PC-9 (cell line): Measurements from ENCODE around the gene ZCCHC4.

ENCODE experiments used
- CTCF ChIP-seq: fragments of 200-600 bp; sonication (generic); conservative IDR thresholded peaks from 2 replicates; pipeline ENCODE4 v1.6.1; 2017; ENCODE audit warnings: mixed run types, antibody characterized with exemption, mild to moderate bottlenecking, moderate library complexity
- EZH2 ChIP-seq: fragments of 200-600 bp; sonication (generic); IDR thresholded peaks from 2 replicates; pipeline ENCODE4 v1.8.0; 2017; ENCODE audit warnings: antibody characterized with exemption, low read depth

- TF ChIP-seq CTCF = no peak
- TF ChIP-seq EZH2 = no peak
Observed at GRCh38 chr4:25410820-25411529, 98.4 kb downstream of the ZCCHC4 start.
